GM23338 (cell line): ENCODE data around the gene SNHG17. TPM values are rescaled to one million over a fixed set of nuclear protein-coding genes. Genes with fewer than 3 reads are reported as not detected.

Source experiments
- ATAC-seq: fragments of 200-7000 bp; cut with Tn5 transposase; 3 replicates; pipeline ENCODE4 v1.9.1; 2020
- DNase-seq: peaks from one replicate; pipeline ENCODE4 v3.0.0-alpha.2; 2015; ENCODE audit warnings: low spot score
- H2AFZ ChIP-seq: fragments of 200-600 bp; sonication (generic); 2 replicates; pipeline ENCODE4 v1.8.0; 2016; ENCODE audit warnings: antibody characterized with exemption, mild to moderate bottlenecking, moderate library complexity
- H3F3A ChIP-seq: fragments of 200-600 bp; sonication (generic); replicated peaks from 2 replicates; pipeline ENCODE4 v1.8.0; 2017; ENCODE audit warnings: antibody characterized with exemption, mixed run types, low read depth
- H3K27ac ChIP-seq: fragments of 200-600 bp; sonication (generic); 2 replicates; pipeline ENCODE4 v1.6.1; 2016; ENCODE audit warnings: low read depth
- H3K27me3 ChIP-seq: fragments of 200-600 bp; sonication (generic); 2 replicates; pipeline ENCODE4 v1.8.0; 2016; ENCODE audit warnings: mild to moderate bottlenecking, mixed run types, moderate library complexity; ENCODE audit not compliant: insufficient read depth
- H3K36me3 ChIP-seq: fragments of 200-600 bp; sonication (generic); 2 replicates; pipeline ENCODE4 v1.8.0; 2016; ENCODE audit warnings: mild to moderate bottlenecking; ENCODE audit not compliant: insufficient read depth
- H3K4me1 ChIP-seq: fragments of 200-600 bp; sonication (generic); 2 replicates; pipeline ENCODE4 v1.8.0; 2016; ENCODE audit warnings: mild to moderate bottlenecking, moderate library complexity; ENCODE audit not compliant: insufficient read depth
- H3K4me2 ChIP-seq: fragments of 200-600 bp; sonication (generic); 2 replicates; pipeline ENCODE4 v1.7.1; 2017; ENCODE audit warnings: mixed run types
- H3K4me3 ChIP-seq: fragments of 200-600 bp; sonication (generic); 2 replicates; pipeline ENCODE4 v1.6.1; 2016; ENCODE audit warnings: mixed run types
- H3K79me2 ChIP-seq: fragments of 200-600 bp; sonication (generic); replicated peaks from 2 replicates; pipeline ENCODE4 v1.8.0; 2017; ENCODE audit warnings: mild to moderate bottlenecking; ENCODE audit not compliant: insufficient read depth
- H3K9me2 ChIP-seq: fragments of 200-600 bp; sonication (generic); 2 replicates; pipeline ENCODE4 v1.8.0; 2017; ENCODE audit not compliant: insufficient read depth
- H4K20me1 ChIP-seq: fragments of 200-600 bp; sonication (generic); replicated peaks from 2 replicates; pipeline ENCODE4 v1.8.0; 2017; ENCODE audit warnings: mild to moderate bottlenecking; ENCODE audit not compliant: insufficient read depth
- H3K27ac Mint-ChIP-seq: 2 replicates; pipeline ENCODE4 v1.8.0; 2020; ENCODE audit warnings: inconsistent platforms, mild to moderate bottlenecking, moderate library complexity, mixed read lengths
- H3K27me3 Mint-ChIP-seq: 3 replicates; pipeline ENCODE4 v1.8.0; 2022; ENCODE audit warnings: low read depth, mild to moderate bottlenecking, moderate library complexity, mixed read lengths, inconsistent platforms; ENCODE audit not compliant: insufficient read depth, poor library complexity
- H3K36me3 Mint-ChIP-seq: 3 replicates; pipeline ENCODE4 v1.8.0; 2021; ENCODE audit warnings: low read depth, mild to moderate bottlenecking, inconsistent platforms, moderate library complexity, mixed read lengths
- H3K4me1 Mint-ChIP-seq: 3 replicates; pipeline ENCODE4 v1.8.0; 2020; ENCODE audit warnings: mild to moderate bottlenecking, inconsistent platforms, mixed read lengths
- H3K4me3 Mint-ChIP-seq: 3 replicates; pipeline ENCODE4 v1.8.0; 2021; ENCODE audit warnings: moderate library complexity, mild to moderate bottlenecking, inconsistent platforms, mixed read lengths
- H3K9me3 Mint-ChIP-seq: 3 replicates; pipeline ENCODE4 v1.8.0; 2020; ENCODE audit warnings: moderate library complexity, mild to moderate bottlenecking, inconsistent platforms, mixed read lengths
- CREB1 ChIP-seq: fragments of 250-450 bp; sonication (Bioruptor Pico); IDR thresholded peaks from 2 replicates; pipeline ENCODE4 v1.5.0; 2020; ENCODE audit warnings: low read depth, mild to moderate bottlenecking, moderate library complexity
- CTCF ChIP-seq, 2 experiments: fragments of 200-600 bp in 1 of 2; sonication (generic) in 1 of 2; conservative IDR thresholded peaks; 2 replicates each; pipeline versions ENCODE4 v1.5.1 to v1.6.1; 2016 to 2017; ENCODE audit warnings: antibody characterized with exemption in 2 of 2, low read depth in 2 of 2, mild to moderate bottlenecking in 2 of 2, moderate library complexity in 1 of 2
- EZH2 ChIP-seq: fragments of 200-600 bp; sonication (generic); IDR thresholded peaks from one replicate; pipeline ENCODE4 v1.8.0; 2017; ENCODE audit warnings: antibody characterized with exemption, mild to moderate bottlenecking, low read depth; ENCODE audit not compliant: unreplicated experiment
- EZH2phosphoT487 ChIP-seq: fragments of 200-600 bp; sonication (generic); IDR thresholded peaks from one replicate; pipeline ENCODE4 v1.8.1; 2018; ENCODE audit warnings: antibody characterized with exemption; ENCODE audit not compliant: unreplicated experiment
- JUNB ChIP-seq: IDR thresholded peaks from one replicate; pipeline ENCODE4 v1.6.1; 2016; ENCODE audit warnings: antibody characterized with exemption; ENCODE audit not compliant: unreplicated experiment
- POLR2AphosphoS5 ChIP-seq: IDR thresholded peaks from 2 replicates; pipeline ENCODE4 v1.6.1; 2016; ENCODE audit warnings: antibody characterized with exemption, low read depth
- STAT1 ChIP-seq: IDR thresholded peaks from one replicate; pipeline ENCODE4 v1.6.1; 2016; ENCODE audit warnings: antibody characterized with exemption; ENCODE audit not compliant: unreplicated experiment
- ZNF114 ChIP-seq: fragments of 250-450 bp; sonication (Bioruptor Pico); IDR thresholded peaks from 2 replicates; pipeline ENCODE4 v1.5.0; 2020; ENCODE audit warnings: mild to moderate bottlenecking, moderate library complexity
- ZNF331 ChIP-seq: fragments of 250-450 bp; sonication (Bioruptor Pico); IDR thresholded peaks from 2 replicates; pipeline ENCODE4 v1.5.0; 2020; ENCODE audit warnings: low read depth, mild to moderate bottlenecking, moderate library complexity
- polyA plus RNA-seq: library from polyadenylated mRNA; unstranded; fragments of >200 nt; fragmentation: Nextera tagmentation; extraction: Ambion mirVana; gene quantifications from 2 replicates; pipeline ENCODE4 v1.2.1, GENCODE V29; 2016
- total RNA-seq: library from RNA; depleted of rRNA; stranded (reverse); fragments of >200 nt; shearing (Covaris generic); gene quantifications from 2 replicates; pipeline ENCODE4 v1.2.3, GENCODE V29; 2014
- TF ChIP-seq, protein P1 (sequence below): fragments of 250-450 bp; sonication (Bioruptor Pico); IDR thresholded peaks from 2 replicates; pipeline ENCODE4 v1.5.0; 2020; ENCODE audit warnings: mild to moderate bottlenecking, moderate library complexity

Gene SNHG17
- total and polyA plus RNA-seq, 2 experiments from 2014 or later: 25.4 to 76.1 TPM

GRCh38 chr20:38471245-38471644, 36.1 kb upstream of the SNHG17 start (continued):
- TF ChIP-seq JUNB (no peak), ZNF114 (CRISPR knock-in tag) (no peak), EZH2phosphoT487 (no peak)
- TF ChIP-seq, protein P1, sequence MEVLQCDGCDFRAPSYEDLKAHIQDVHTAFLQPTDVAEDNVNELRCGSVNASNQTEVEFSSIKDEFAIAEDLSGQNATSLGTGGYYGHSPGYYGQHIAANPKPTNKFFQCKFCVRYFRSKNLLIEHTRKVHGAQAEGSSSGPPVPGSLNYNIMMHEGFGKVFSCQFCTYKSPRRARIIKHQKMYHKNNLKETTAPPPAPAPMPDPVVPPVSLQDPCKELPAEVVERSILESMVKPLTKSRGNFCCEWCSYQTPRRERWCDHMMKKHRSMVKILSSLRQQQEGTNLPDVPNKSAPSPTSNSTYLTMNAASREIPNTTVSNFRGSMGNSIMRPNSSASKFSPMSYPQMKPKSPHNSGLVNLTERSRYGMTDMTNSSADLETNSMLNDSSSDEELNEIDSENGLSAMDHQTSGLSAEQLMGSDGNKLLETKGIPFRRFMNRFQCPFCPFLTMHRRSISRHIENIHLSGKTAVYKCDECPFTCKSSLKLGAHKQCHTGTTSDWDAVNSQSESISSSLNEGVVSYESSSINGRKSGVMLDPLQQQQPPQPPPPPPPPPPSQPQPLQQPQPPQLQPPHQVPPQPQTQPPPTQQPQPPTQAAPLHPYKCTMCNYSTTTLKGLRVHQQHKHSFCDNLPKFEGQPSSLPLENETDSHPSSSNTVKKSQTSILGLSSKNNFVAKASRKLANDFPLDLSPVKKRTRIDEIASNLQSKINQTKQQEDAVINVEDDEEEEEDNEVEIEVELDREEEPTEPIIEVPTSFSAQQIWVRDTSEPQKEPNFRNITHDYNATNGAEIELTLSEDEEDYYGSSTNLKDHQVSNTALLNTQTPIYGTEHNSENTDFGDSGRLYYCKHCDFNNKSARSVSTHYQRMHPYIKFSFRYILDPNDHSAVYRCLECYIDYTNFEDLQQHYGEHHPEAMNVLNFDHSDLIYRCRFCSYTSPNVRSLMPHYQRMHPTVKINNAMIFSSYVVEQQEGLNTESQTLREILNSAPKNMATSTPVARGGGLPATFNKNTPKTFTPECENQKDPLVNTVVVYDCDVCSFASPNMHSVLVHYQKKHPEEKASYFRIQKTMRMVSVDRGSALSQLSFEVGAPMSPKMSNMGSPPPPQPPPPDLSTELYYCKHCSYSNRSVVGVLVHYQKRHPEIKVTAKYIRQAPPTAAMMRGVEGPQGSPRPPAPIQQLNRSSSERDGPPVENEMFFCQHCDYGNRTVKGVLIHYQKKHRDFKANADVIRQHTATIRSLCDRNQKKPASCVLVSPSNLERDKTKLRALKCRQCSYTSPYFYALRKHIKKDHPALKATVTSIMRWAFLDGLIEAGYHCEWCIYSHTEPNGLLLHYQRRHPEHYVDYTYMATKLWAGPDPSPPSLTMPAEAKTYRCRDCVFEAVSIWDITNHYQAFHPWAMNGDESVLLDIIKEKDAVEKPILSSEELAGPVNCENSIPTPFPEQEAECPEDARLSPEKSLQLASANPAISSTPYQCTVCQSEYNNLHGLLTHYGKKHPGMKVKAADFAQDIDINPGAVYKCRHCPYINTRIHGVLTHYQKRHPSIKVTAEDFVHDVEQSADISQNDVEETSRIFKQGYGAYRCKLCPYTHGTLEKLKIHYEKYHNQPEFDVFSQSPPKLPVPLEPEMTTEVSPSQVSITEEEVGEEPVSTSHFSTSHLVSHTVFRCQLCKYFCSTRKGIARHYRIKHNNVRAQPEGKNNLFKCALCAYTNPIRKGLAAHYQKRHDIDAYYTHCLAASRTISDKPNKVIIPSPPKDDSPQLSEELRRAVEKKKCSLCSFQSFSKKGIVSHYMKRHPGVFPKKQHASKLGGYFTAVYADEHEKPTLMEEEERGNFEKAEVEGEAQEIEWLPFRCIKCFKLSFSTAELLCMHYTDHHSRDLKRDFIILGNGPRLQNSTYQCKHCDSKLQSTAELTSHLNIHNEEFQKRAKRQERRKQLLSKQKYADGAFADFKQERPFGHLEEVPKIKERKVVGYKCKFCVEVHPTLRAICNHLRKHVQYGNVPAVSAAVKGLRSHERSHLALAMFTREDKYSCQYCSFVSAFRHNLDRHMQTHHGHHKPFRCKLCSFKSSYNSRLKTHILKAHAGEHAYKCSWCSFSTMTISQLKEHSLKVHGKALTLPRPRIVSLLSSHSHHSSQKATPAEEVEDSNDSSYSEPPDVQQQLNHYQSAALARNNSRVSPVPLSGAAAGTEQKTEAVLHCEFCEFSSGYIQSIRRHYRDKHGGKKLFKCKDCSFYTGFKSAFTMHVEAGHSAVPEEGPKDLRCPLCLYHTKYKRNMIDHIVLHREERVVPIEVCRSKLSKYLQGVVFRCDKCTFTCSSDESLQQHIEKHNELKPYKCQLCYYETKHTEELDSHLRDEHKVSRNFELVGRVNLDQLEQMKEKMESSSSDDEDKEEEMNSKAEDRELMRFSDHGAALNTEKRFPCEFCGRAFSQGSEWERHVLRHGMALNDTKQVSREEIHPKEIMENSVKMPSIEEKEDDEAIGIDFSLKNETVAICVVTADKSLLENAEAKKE (CRISPR knock-in tag): no peak

- Histone ChIP-seq H3F3A (no peaks in the 10 kb centered on the region), H3K27ac (no peak overlapping the region), H3K4me1 (no peaks in the 10 kb centered on the region), H2AFZ (no peak overlapping the region), H3K4me2 (no peak overlapping the region), H3K9me2 (no peaks in the 10 kb centered on the region), H4K20me1 (no peaks in the 10 kb centered on the region), H3K36me3 (no peaks in the 10 kb centered on the region), H3K27me3 (no peaks in the 10 kb centered on the region), H3K4me3 (no peak overlapping the region), H3K79me2 (no peaks in the 10 kb centered on the region)
- DNase-seq (no peak), ATAC-seq (no peak)
- peaks cover 4% of the 10 kb centered on the region for H3K4me1 Mint-ChIP-seq
- H3K27ac Mint-ChIP-seq: no peak overlapping the region
- no peak overlapping the region for H3K4me3 Mint-ChIP-seq
- peaks cover 3% of the 10 kb centered on the region; the same call in 2 of the 3 replicates for H3K36me3 Mint-ChIP-seq
- peaks cover 4% of the 10 kb centered on the region; the same call in 2 of the 3 replicates for H3K9me3 Mint-ChIP-seq
- H3K27me3 Mint-ChIP-seq: no peaks in the 10 kb centered on the region
- TF ChIP-seq CTCF (conservative IDR thresholded peaks at IDR 0.05; ENCODE audit: low read depth in 2 of 2) (no peak), CREB1 (CRISPR knock-in tag) (no peak), STAT1 (no peak), ZNF331 (CRISPR knock-in tag) (no peak), POLR2AphosphoS5 (no peak), JUNB (no peak), EZH2 (no peak), EZH2phosphoT487 (no peak)
Observed at GRCh38 chr20:38466983-38467382, 31.9 kb upstream of the SNHG17 start.
